GM19468 (cell line): ENCODE data around the gene FAM25G.

ENCODE experiments used
- ATAC-seq: cut with Tn5 transposase; IDR thresholded peaks from one replicate; pipeline ENCODE4 v1.9.1; 2021; ENCODE audit warnings: mild to moderate bottlenecking, moderate library complexity, moderate number of reproducible peaks; ENCODE audit not compliant: unreplicated experiment; ENCODE audit errors: extremely low read depth

The FAM25G gene

GRCh38 chr10:47449979-47450378, 41.5 kb downstream of the FAM25G start:
- ATAC-seq: no peak

- no peak for ATAC-seq
These were observed 42.2 kb downstream of the FAM25G start for GRCh38 chr10:47449102-47449978.

DNA sequence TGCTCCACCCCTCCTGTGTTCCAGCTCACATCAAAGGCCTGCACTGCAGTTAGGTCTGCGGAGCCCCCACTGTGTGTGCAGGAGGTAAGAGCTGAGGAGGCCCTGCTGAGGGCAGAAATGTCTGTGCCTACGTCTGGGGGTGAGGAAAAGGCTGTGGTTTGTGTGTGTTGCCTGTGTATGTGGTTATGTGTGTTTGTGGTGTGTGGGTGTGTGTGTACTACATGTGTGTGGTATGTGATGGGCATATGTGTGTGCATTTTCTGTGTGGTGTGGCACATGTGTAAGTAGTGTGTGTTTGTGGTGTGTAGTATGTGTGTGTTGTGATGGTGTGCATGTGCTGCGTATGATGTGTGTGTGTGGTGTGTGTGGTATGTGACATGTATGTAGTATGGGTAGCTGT, 43.8 kb downstream of the FAM25G start:
- no peak for ATAC-seq

DNA sequence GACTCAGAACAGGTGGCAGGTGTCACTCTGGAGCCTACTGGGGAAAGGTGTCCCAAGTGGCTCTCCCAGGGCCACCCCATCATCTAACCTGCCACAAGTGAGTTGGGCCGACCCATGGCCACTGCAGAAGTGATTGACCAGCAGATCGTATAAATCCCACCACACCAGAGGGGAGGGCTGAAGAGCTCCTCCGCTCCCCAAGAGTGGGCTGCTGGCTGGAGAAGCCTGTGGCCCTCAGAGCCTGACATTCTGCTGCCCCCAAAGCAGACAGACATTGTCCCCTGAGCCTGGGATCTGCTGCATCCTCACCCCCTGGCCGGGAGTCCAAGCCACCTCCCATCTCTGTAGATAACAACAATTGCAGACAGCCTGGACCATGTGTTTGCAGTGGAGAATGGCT, 44.3 kb downstream of the FAM25G start:
- ATAC-seq: no peak

- ATAC-seq: no peak
These were observed 45.8 kb downstream of the FAM25G start for GRCh38 chr10:47445720-47446119.

- ATAC-seq: no peak
These were observed 47.5 kb downstream of the FAM25G start for GRCh38 chr10:47444047-47444446.

GRCh38 chr10:47443145-47443544, 48.4 kb downstream of the FAM25G start:
- no peak for ATAC-seq

GRCh38 chr10:47442351-47442750, 49.1 kb downstream of the FAM25G start:
- no peak for ATAC-seq

DNA sequence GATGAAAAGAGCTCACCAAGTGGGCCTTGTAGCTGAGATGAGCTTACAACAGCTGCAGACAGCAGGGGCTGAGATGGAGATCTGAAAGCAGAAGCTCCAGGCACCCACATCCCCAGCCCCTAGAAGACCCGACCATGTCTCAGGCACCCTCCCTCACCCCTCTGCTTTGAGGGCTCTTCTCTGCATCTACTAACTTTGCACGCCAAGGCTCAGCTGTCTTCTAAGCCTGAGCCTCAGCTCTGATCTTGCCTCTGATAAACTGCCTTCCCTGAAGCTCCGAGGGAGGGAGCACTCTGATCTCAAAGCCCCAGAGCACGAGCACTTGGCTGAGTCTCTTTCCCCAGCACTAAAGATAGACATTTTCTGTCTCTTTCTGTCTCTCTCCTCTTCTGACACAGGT, 49.6 kb downstream of the FAM25G start:
- no peak for ATAC-seq

GRCh38 chr10:47440207-47440606, 51.3 kb downstream of the FAM25G start:
- no peak for ATAC-seq

GRCh38 chr10:47438857-47439474, 52.5 kb downstream of the FAM25G start:
- ATAC-seq: no peak
